Activated T-cell treated with anti-CD3 and anti-CD28 coated beads, Interleukin-2, amount 50 U/mL, for 24 hours (primary cell): ENCODE data around the gene SRGAP1.
"Not testable (repeated sequence)": the region's sequence is repeated elsewhere in the genome, so short reads cannot be mapped to it uniquely, and the experiment has no call there.

ENCODE experiments used
- DNase-seq: peaks from one replicate; pipeline ENCODE4 v3.0.0-alpha.2; 2020
- H3K27ac Mint-ChIP-seq: 2 replicates; pipeline ENCODE4 v1.8.0; 2020; ENCODE audit warnings: mild to moderate bottlenecking, mixed read lengths
- H3K27me3 Mint-ChIP-seq: 2 replicates; pipeline ENCODE4 v1.8.0; 2020; ENCODE audit warnings: mixed read lengths
- H3K36me3 Mint-ChIP-seq: 2 replicates; pipeline ENCODE4 v1.8.0; 2020; ENCODE audit warnings: low read depth, mixed read lengths
- H3K4me1 Mint-ChIP-seq: 2 replicates; pipeline ENCODE4 v1.8.0; 2020; ENCODE audit warnings: low read depth, mixed read lengths
- H3K4me3 Mint-ChIP-seq: 2 replicates; pipeline ENCODE4 v1.8.0; 2020; ENCODE audit warnings: mild to moderate bottlenecking, moderate library complexity, mixed read lengths
- H3K9me3 Mint-ChIP-seq: 2 replicates; pipeline ENCODE4 v1.8.0; 2020; ENCODE audit warnings: mixed read lengths

Gene SRGAP1

GRCh38 chr12:64194333-64195149 is 350.0 kb downstream of the SRGAP1 start:
- Mint-ChIP-seq H3K27me3 (no peaks in the 10 kb centered on the region), H3K27ac (no peak overlapping the region), H3K9me3 (no peaks in the 10 kb centered on the region), H3K36me3 (peaks cover 44% of the 10 kb centered on the region), H3K4me3 (no peak overlapping the region), H3K4me1 (peaks cover 10% of the 10 kb centered on the region)
- no peak for DNase-seq

DNA sequence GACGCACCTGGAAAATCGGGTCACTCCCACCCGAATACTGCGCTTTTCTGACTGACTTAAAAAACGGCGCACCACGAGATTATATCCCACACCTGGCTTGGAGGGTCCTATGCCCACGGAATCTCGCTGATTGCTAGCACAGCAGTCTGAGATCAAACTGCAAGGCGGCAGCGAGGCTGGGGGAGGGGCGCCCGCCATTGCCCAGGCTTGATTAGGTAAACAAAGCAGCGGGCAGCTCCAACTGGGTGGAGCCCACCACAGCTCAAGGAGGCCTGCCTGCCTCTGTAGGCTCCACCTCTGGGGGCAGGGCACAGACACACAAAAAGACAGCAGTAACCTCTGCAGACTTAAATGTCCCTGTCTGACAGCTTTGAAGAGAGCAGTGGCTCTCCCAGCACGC is 351.3 kb downstream of the SRGAP1 start:
- H3K27ac Mint-ChIP-seq, H3K4me1 Mint-ChIP-seq, DNase-seq, H3K27me3 Mint-ChIP-seq, H3K4me3 Mint-ChIP-seq, H3K9me3 Mint-ChIP-seq: not testable (repeated sequence)
- peaks cover 42% of the 10 kb centered on the region for H3K36me3 Mint-ChIP-seq

GRCh38 chr12:64203036-64203435 is 358.5 kb downstream of the SRGAP1 start:
- Mint-ChIP-seq H3K4me1 (peaks cover 7% of the 10 kb centered on the region), H3K9me3 (no peaks in the 10 kb centered on the region), H3K4me3 (no peak overlapping the region), H3K27me3 (no peaks in the 10 kb centered on the region), H3K27ac (no peak overlapping the region), H3K36me3 (peaks cover 49% of the 10 kb centered on the region)
- DNase-seq: no peak

DNA sequence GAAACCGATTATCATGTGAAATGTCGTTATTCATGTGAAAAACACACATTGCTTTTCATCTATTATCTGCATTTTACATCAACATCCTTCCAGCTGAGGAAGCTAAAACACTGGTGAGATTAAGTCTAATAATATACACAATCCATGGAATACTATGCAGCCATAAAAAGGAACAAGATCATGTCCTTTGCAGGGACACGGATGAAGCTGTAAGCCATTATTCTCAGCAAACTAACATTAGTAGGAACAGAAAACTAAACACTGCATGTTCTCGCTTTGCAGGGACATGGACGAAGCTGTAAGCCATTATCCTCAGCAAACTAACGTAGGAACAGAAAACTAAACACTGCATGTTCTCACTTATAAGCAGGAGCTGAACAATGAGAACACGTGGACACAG is 359.3 kb downstream of the SRGAP1 start:
- Mint-ChIP-seq H3K9me3 (no peaks in the 10 kb centered on the region), H3K36me3 (peaks cover 52% of the 10 kb centered on the region), H3K4me1 (peaks cover 7% of the 10 kb centered on the region), H3K4me3 (no peak overlapping the region), H3K27me3 (no peaks in the 10 kb centered on the region), H3K27ac (no peak overlapping the region)
- no peak for DNase-seq

GRCh38 chr12:64205542-64205941 is 361.0 kb downstream of the SRGAP1 start:
- Mint-ChIP-seq H3K4me1 (peaks cover 7% of the 10 kb centered on the region), H3K27me3 (no peaks in the 10 kb centered on the region), H3K27ac (no peak overlapping the region), H3K36me3 (peaks cover 63% of the 10 kb centered on the region), H3K4me3 (no peak overlapping the region), H3K9me3 (no peaks in the 10 kb centered on the region)
- no peak for DNase-seq

- Mint-ChIP-seq H3K36me3 (peaks cover 72% of the 10 kb centered on the region), H3K9me3 (no peaks in the 10 kb centered on the region)
- DNase-seq: no peak
These were observed 363.0 kb downstream of the SRGAP1 start for GRCh38 chr12:64207453-64207852.

More at GRCh38 chr12:64207453-64207852, 363.0 kb downstream of the SRGAP1 start:
- no peaks in the 10 kb centered on the region for H3K27me3 Mint-ChIP-seq
- H3K4me1 Mint-ChIP-seq: peaks cover 10% of the 10 kb centered on the region
- no peak overlapping the region for H3K27ac Mint-ChIP-seq
- H3K4me3 Mint-ChIP-seq: no peak overlapping the region
